ENCODE data around the gene REX1BD.
A peak's percentile ranks its signal among the peaks of the same experiment; 100 is the strongest.

The REX1BD gene

GRCh38 chr19:18541992-18542940 is 46.3 kb upstream of the REX1BD start:
- no peak for DNase-seq
- Histone ChIP-seq H3K36me3 (ENCODE audit: insufficient read depth, low read length) (peaks cover 42% of the 10 kb centered on the region), H3K9me3 (ENCODE audit: insufficient read depth, low read length, severe bottlenecking) (no peaks in the 10 kb centered on the region), H3K9ac (ENCODE audit: low read depth, low read length) (peak overlapping the region; percentile 63), H3K27me3 (ENCODE audit: insufficient read depth, low read length, poor library complexity) (no peaks in the 10 kb centered on the region), H3K4me2 (ENCODE audit: insufficient read depth, low read length) (peak overlapping the region; percentile 95), H2AFZ (ENCODE audit: low read depth, low read length) (peak overlapping the region; percentile 58; the same call in 1 of the 2 replicates), H3K4me3 (ENCODE audit: low read depth in 1 of 2, low read length in 2 of 2) (peak overlapping the region; percentile 37 to 83; a peak in 3 of 4 replicates), H3K79me2 (ENCODE audit: insufficient read depth, low read length) (peaks cover 19% of the 10 kb centered on the region), H4K20me1 (ENCODE audit: insufficient read depth, low read length) (no peaks in the 10 kb centered on the region), H3K4me1 (ENCODE audit: insufficient read depth, low read length) (peaks cover 24% of the 10 kb centered on the region), H3K27ac (ENCODE audit: low read length) (peak overlapping the region; percentile 72)
- TF ChIP-seq EZH2 (IDR thresholded peaks at IDR 0.05; ENCODE audit: borderline replicate concordance, low read depth, low read length, severe bottlenecking), result no peak
- no peak for TF ChIP-seq CTCF (IDR thresholded peaks at IDR 0.05; ENCODE audit: borderline replicate concordance, extremely low read depth, low read length, poor library complexity, severe bottlenecking)
- peak; percentile 13 for ATAC-seq (ENCODE audit: insufficient read depth, low read depth)

- Histone ChIP-seq H2AFZ (ENCODE audit: low read depth, low read length) (peak within 1 kb of the TSS; percentile 99), H4K20me1 (ENCODE audit: insufficient read depth, low read length) (no peaks in the 10 kb centered on the region), H3K79me2 (ENCODE audit: insufficient read depth, low read length) (peaks cover 19% of the 10 kb centered on the region), H3K4me3 (ENCODE audit: low read depth in 1 of 2, low read length in 2 of 2) (peak within 1 kb of the TSS; percentile 41 to 83; a peak in 3 of 4 replicates), H3K9ac (ENCODE audit: low read depth, low read length) (peak within 1 kb of the TSS; percentile 63), H3K4me1 (ENCODE audit: insufficient read depth, low read length) (peaks cover 24% of the 10 kb centered on the region), H3K4me2 (ENCODE audit: insufficient read depth, low read length) (peak within 1 kb of the TSS; percentile 96), H3K27me3 (ENCODE audit: insufficient read depth, low read length, poor library complexity) (no peaks in the 10 kb centered on the region), H3K9me3 (ENCODE audit: insufficient read depth, low read length, severe bottlenecking) (no peaks in the 10 kb centered on the region), H3K36me3 (ENCODE audit: insufficient read depth, low read length) (peaks cover 33% of the 10 kb centered on the region), H3K27ac (ENCODE audit: low read length) (peak within 1 kb of the TSS; percentile 86)
- DNase-seq (peak; percentile 95), ATAC-seq (ENCODE audit: insufficient read depth, low read depth) (peak; percentile 99)
- TF ChIP-seq CTCF (IDR thresholded peaks at IDR 0.05; ENCODE audit: borderline replicate concordance, extremely low read depth, low read length, poor library complexity, severe bottlenecking) (no peak), EZH2 (IDR thresholded peaks at IDR 0.05; ENCODE audit: borderline replicate concordance, low read depth, low read length, severe bottlenecking) (no peak)
These were observed 45.4 kb upstream of the REX1BD start, which contains the start of gene FKBP8 for GRCh38 chr19:18542941-18543813. TSS of gene FKBP8 (minus strand) at chr19:18543573. CDS start at chr19:18541970, 1,603 bp downstream.

- Histone ChIP-seq H3K4me2 (ENCODE audit: insufficient read depth, low read length) (peak overlapping the region; percentile 96), H2AFZ (ENCODE audit: low read depth, low read length) (peak overlapping the region; percentile 99), H3K9ac (ENCODE audit: low read depth, low read length) (peak overlapping the region; percentile 63), H4K20me1 (ENCODE audit: insufficient read depth, low read length) (no peaks in the 10 kb centered on the region), H3K4me1 (ENCODE audit: insufficient read depth, low read length) (peaks cover 24% of the 10 kb centered on the region), H3K9me3 (ENCODE audit: insufficient read depth, low read length, severe bottlenecking) (no peaks in the 10 kb centered on the region), H3K79me2 (ENCODE audit: insufficient read depth, low read length) (peaks cover 19% of the 10 kb centered on the region), H3K27ac (ENCODE audit: low read length) (peak overlapping the region; percentile 86), H3K36me3 (ENCODE audit: insufficient read depth, low read length) (peaks cover 30% of the 10 kb centered on the region), H3K27me3 (ENCODE audit: insufficient read depth, low read length, poor library complexity) (no peaks in the 10 kb centered on the region), H3K4me3 (ENCODE audit: low read depth in 1 of 2, low read length in 2 of 2) (peak overlapping the region; percentile 32 to 83; a peak in 3 of 4 replicates)
- TF ChIP-seq CTCF (IDR thresholded peaks at IDR 0.05; ENCODE audit: borderline replicate concordance, extremely low read depth, low read length, poor library complexity, severe bottlenecking), result peak; percentile 29
- no peak for TF ChIP-seq EZH2 (IDR thresholded peaks at IDR 0.05; ENCODE audit: borderline replicate concordance, low read depth, low read length, severe bottlenecking)
- DNase-seq, result peak; percentile 64
- ATAC-seq (ENCODE audit: insufficient read depth, low read depth), result peak; percentile 56
These were observed 44.7 kb upstream of the REX1BD start for GRCh38 chr19:18543814-18544475.
